MM.1S (cell line): Measurements from ENCODE around the gene CLIP4.
A peak's percentile ranks its signal among the peaks of the same experiment; 100 is the strongest.

Source experiments
- DNase-seq: peaks from one replicate; pipeline ENCODE4 v3.0.0-alpha.2; 2015
- H2AFZ ChIP-seq: fragments of 300-600 bp; sonication (generic); 2 replicates; pipeline ENCODE4 v1.6.0; 2016; ENCODE audit warnings: antibody characterized with exemption, low read length
- H3F3A ChIP-seq: fragments of 300-600 bp; sonication (generic); 2 replicates; pipeline ENCODE4 v1.6.1; 2016; ENCODE audit warnings: mild to moderate bottlenecking, antibody characterized with exemption, low read length, moderate library complexity, mixed read lengths; ENCODE audit not compliant: insufficient read depth
- H3K27ac ChIP-seq: fragments of 300-600 bp; sonication (generic); 2 replicates; pipeline ENCODE4 v1.5.1; 2016; ENCODE audit warnings: mild to moderate bottlenecking, low read length
- H3K27me3 ChIP-seq: fragments of 300-600 bp; sonication (generic); replicated peaks from 2 replicates; pipeline ENCODE4 v1.6.0; 2016; ENCODE audit warnings: low read length; ENCODE audit not compliant: insufficient read depth
- H3K36me3 ChIP-seq: fragments of 300-600 bp; sonication (generic); replicated peaks from 2 replicates; pipeline ENCODE4 v1.6.1; 2016; ENCODE audit warnings: mild to moderate bottlenecking, low read length, mixed read lengths; ENCODE audit not compliant: insufficient read depth
- H3K4me1 ChIP-seq: fragments of 300-600 bp; sonication (generic); 2 replicates; pipeline ENCODE4 v1.6.1; 2016; ENCODE audit warnings: low read length, mixed read lengths
- H3K4me2 ChIP-seq: fragments of 300-600 bp; sonication (generic); 2 replicates; pipeline ENCODE4 v1.6.0; 2016; ENCODE audit warnings: low read depth, low read length
- H3K4me3 ChIP-seq: fragments of 300-600 bp; sonication (generic); 2 replicates; pipeline ENCODE4 v1.5.1; 2016; ENCODE audit warnings: low read length, mixed read lengths
- H3K79me2 ChIP-seq: fragments of 300-600 bp; sonication (generic); 2 replicates; pipeline ENCODE4 v1.6.1; 2016; ENCODE audit warnings: mixed run types, low read length, mixed read lengths
- H3K9ac ChIP-seq: fragments of 300-600 bp; sonication (generic); 2 replicates; pipeline ENCODE4 v1.6.1; 2016; ENCODE audit warnings: low read length, mixed read lengths
- H3K9me2 ChIP-seq: fragments of 300-600 bp; sonication (generic); replicated peaks from 2 replicates; pipeline ENCODE4 v1.6.1; 2016; ENCODE audit warnings: mild to moderate bottlenecking, low read length, mixed read lengths; ENCODE audit not compliant: insufficient read depth
- H3K9me3 ChIP-seq: fragments of 300-600 bp; sonication (generic); replicated peaks from 2 replicates; pipeline ENCODE4 v1.6.1; 2016; ENCODE audit warnings: mild to moderate bottlenecking, low read length, mixed read lengths; ENCODE audit not compliant: insufficient read depth
- H4K20me1 ChIP-seq: fragments of 300-600 bp; sonication (generic); 2 replicates; pipeline ENCODE4 v1.6.1; 2016; ENCODE audit warnings: mild to moderate bottlenecking, low read length, moderate library complexity, mixed read lengths; ENCODE audit not compliant: insufficient read depth
- CTCF ChIP-seq: fragments of 300-600 bp; sonication (generic); IDR thresholded peaks from 2 replicates; pipeline ENCODE4 v1.5.1; 2016; ENCODE audit warnings: antibody characterized with exemption, low read length, mixed read lengths
- EZH2 ChIP-seq: fragments of 300-600 bp; sonication (generic); optimal IDR thresholded peaks from 2 replicates; pipeline ENCODE3; 2017; ENCODE audit warnings: low read depth, mild to moderate bottlenecking, antibody characterized with exemption, low read length, mixed read lengths
- EZH2phosphoT487 ChIP-seq: fragments of 300-600 bp; sonication (generic); IDR thresholded peaks from 2 replicates; pipeline ENCODE4 v1.6.1; 2018; ENCODE audit warnings: antibody characterized with exemption, low read length

The CLIP4 gene

GRCh38 chr2:29130295-29130694 lies 15.1 kb downstream of the CLIP4 start:
- Histone ChIP-seq H3K4me3 (no peak overlapping the region), H3K9me2 (no peaks in the 10 kb centered on the region), H3K27ac (no peak overlapping the region), H3K4me2 (no peak overlapping the region), H3K79me2 (no peaks in the 10 kb centered on the region), H2AFZ (no peak overlapping the region), H3K9me3 (no peaks in the 10 kb centered on the region), H3K27me3 (no peaks in the 10 kb centered on the region), H3K9ac (no peak overlapping the region), H3F3A (no peaks in the 10 kb centered on the region), H4K20me1 (no peaks in the 10 kb centered on the region), H3K4me1 (peaks cover 13% of the 10 kb centered on the region), H3K36me3 (no peaks in the 10 kb centered on the region)
- TF ChIP-seq EZH2 (no peak), EZH2phosphoT487 (no peak), CTCF (no peak)
- DNase-seq, result peak; percentile 56

GRCh38 chr2:29134933-29135332 lies 19.7 kb downstream of the CLIP4 start:
- no peak for TF ChIP-seq EZH2phosphoT487
- TF ChIP-seq CTCF, result no peak
- no peak for TF ChIP-seq EZH2
- no peaks in the 10 kb centered on the region for H4K20me1 ChIP-seq
- no peaks in the 10 kb centered on the region for H3K27me3 ChIP-seq
- no peak overlapping the region for H3K4me3 ChIP-seq
- no peak overlapping the region for H3K9ac ChIP-seq
- H3K36me3 ChIP-seq, result no peaks in the 10 kb centered on the region
- peaks cover 13% of the 10 kb centered on the region for H3K4me1 ChIP-seq
- no peak overlapping the region for H3K27ac ChIP-seq
- H3K4me2 ChIP-seq, result no peak overlapping the region
- H3K9me3 ChIP-seq, result no peaks in the 10 kb centered on the region
- no peak overlapping the region for H2AFZ ChIP-seq
- no peaks in the 10 kb centered on the region for H3K79me2 ChIP-seq
- H3F3A ChIP-seq, result no peaks in the 10 kb centered on the region
- no peaks in the 10 kb centered on the region for H3K9me2 ChIP-seq
- no peak for DNase-seq

GRCh38 chr2:29139152-29139551 lies 23.9 kb downstream of the CLIP4 start:
- Histone ChIP-seq H3K79me2 (no peaks in the 10 kb centered on the region), H3K9ac (no peak overlapping the region), H3F3A (peaks cover 7% of the 10 kb centered on the region), H3K4me2 (no peak overlapping the region), H2AFZ (no peak overlapping the region), H3K27me3 (no peaks in the 10 kb centered on the region), H3K4me3 (no peak overlapping the region), H3K27ac (no peak overlapping the region), H3K36me3 (no peaks in the 10 kb centered on the region), H3K9me3 (no peaks in the 10 kb centered on the region), H3K4me1 (peaks cover 17% of the 10 kb centered on the region), H3K9me2 (no peaks in the 10 kb centered on the region), H4K20me1 (no peaks in the 10 kb centered on the region)
- TF ChIP-seq EZH2 (no peak), CTCF (no peak)
- no peak for DNase-seq

- no peaks in the 10 kb centered on the region for H3K36me3 ChIP-seq
- no peaks in the 10 kb centered on the region for H3K9me2 ChIP-seq
- no peak overlapping the region for H3K4me2 ChIP-seq
- TF ChIP-seq EZH2phosphoT487, result no peak
- TF ChIP-seq CTCF, result no peak
- TF ChIP-seq EZH2, result no peak
- H3K27me3 ChIP-seq, result no peaks in the 10 kb centered on the region
- H2AFZ ChIP-seq, result no peak overlapping the region
- no peak overlapping the region for H3K9ac ChIP-seq
- H3K27ac ChIP-seq, result no peak overlapping the region
- no peak overlapping the region for H3K4me3 ChIP-seq
- peaks cover 7% of the 10 kb centered on the region for H3F3A ChIP-seq
- H3K9me3 ChIP-seq, result no peaks in the 10 kb centered on the region
- peak; percentile 52 for DNase-seq
- H4K20me1 ChIP-seq, result no peaks in the 10 kb centered on the region
- H3K4me1 ChIP-seq, result peaks cover 17% of the 10 kb centered on the region
- no peaks in the 10 kb centered on the region for H3K79me2 ChIP-seq
Measured at GRCh38 chr2:29139731-29140130, 24.5 kb downstream of the CLIP4 start.
